Choroid plexus epithelial cell (primary cell): Measurements from ENCODE around the gene SETD2.

Source experiments
- DNase-seq: peaks from one replicate; pipeline ENCODE4 v3.0.0-alpha.2; 2010; ENCODE audit warnings: low read depth
- H3K4me3 ChIP-seq: 2 replicates; pipeline ENCODE4 v1.5.1; 2011; ENCODE audit warnings: low read depth, mild to moderate bottlenecking, control low read depth, low read length, moderate library complexity
- CTCF ChIP-seq: conservative IDR thresholded peaks from 2 replicates; pipeline ENCODE4 v1.5.1; 2011; ENCODE audit warnings: low read depth, mild to moderate bottlenecking, control low read depth, inconsistent platforms, low read length, moderate library complexity

The SETD2 gene

DNA sequence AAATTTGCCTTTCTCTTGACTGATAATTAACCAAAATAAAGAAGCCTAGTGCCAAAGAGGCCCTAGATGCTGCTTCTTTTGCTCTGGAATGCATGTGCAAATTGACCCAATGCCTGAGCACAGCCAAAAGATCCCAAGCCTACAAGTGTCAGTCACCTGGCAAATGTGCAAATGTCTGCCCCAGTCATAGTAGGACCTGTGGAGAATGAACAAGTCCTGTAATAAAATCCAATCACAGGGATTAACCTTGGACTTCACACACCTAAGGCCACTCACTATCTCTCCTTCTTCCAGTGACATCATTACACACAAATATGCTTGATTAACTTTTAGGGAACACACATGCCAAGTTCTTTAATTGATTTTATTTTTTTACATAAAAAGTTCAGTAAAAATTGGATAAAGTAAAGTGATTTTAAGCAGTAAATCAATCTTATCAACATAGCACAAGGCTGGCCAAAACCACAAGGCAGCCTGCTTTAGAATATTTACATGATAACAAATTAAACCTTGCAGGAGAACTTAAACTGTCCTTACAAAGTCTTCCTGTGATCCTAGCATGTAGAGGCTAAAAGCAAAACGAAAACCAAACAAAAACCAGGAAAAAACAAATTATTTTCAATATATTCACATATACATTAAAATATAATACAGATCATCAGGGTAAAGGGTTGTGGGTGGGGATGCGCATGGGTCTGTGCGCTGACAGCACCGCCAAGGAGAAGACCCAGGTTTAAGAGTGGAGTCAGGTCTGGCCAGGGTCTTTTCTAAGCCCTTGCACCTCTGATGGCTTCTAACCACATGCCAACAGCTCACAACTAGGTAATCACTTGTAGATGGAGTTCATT is 147.6 kb downstream of the SETD2 start:
- DNase-seq: no peak
- no peak overlapping the region for H3K4me3 ChIP-seq
- no peak for TF ChIP-seq CTCF

DNA sequence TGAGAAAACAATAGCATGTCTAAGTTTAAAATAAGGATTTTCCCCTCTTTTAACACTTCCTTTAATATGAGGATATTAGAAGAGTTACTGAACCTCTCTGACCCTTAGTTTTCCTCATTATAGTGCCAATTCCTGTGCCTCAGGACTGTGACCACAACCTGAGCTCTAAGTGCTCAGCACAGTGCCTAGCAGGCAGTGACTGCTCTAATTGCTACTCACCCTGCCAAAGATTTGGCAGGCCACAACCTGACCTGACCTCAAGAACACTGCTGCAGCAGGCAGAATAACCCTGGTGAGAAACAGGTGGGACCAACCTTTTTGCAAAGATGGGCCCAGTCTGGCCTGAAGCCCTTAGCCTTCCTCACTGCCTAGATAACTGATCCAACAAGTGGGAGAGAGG is 148.8 kb downstream of the SETD2 start:
- no peak overlapping the region for H3K4me3 ChIP-seq
- TF ChIP-seq CTCF: no peak
- DNase-seq: no peak

GRCh38 chr3:47014036-47014435 is 149.9 kb downstream of the SETD2 start:
- TF ChIP-seq CTCF: no peak
- no peak for DNase-seq
- no peak overlapping the region for H3K4me3 ChIP-seq

GRCh38 chr3:47013231-47013630 is 150.7 kb downstream of the SETD2 start:
- DNase-seq: no peak
- H3K4me3 ChIP-seq: no peak overlapping the region
- TF ChIP-seq CTCF: no peak

GRCh38 chr3:47012342-47013230 is 151.3 kb downstream of the SETD2 start:
- no peak for DNase-seq
- H3K4me3 ChIP-seq: no peak overlapping the region
- no peak for TF ChIP-seq CTCF

DNA sequence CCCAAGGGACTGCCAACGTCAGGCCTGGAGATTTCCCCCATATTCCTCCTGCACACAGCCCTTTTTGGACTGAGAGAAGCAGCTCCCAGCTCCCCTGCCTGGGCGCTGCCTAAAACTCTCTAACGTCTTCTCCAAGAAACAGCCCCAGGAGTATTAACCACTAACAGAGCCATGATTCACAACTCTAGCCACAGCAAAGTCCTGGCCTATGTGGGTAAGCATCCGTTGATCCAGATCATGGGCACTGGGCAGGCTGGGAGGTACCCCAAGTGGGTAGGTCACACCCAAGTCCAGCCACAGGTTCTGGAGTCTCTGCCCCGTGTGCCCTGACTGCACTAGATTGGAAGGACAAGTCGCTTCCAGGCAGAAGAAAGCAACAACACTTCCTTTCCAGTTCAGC is 152.5 kb downstream of the SETD2 start:
- no peak for DNase-seq
- no peak overlapping the region for H3K4me3 ChIP-seq
- no peak for TF ChIP-seq CTCF

GRCh38 chr3:47010910-47011309 is 153.0 kb downstream of the SETD2 start:
- no peak for TF ChIP-seq CTCF
- no peak for DNase-seq
- no peak overlapping the region for H3K4me3 ChIP-seq
